HepG2 (cell line): Measurements from ENCODE around the gene HINT1.
"Not testable (repeated sequence)": the region's sequence is repeated elsewhere in the genome, so short reads cannot be mapped to it uniquely, and the experiment has no call there.

Experiments
- ATM ChIP-seq: fragments of 450-650 bp; IDR thresholded peaks from 2 replicates; pipeline ENCODE4 v1.7.1; 2017; ENCODE audit warnings: mild to moderate bottlenecking, borderline replicate concordance
- CREB3 ChIP-seq: sonication (generic); formaldehyde crosslinking; IDR thresholded peaks from 2 replicates; pipeline ENCODE4 v1.5.0; 2020; ENCODE audit warnings: missing genetic modification reagents
- EHMT2 ChIP-seq: fragments of 200-600 bp; sonication (generic); IDR thresholded peaks from 2 replicates; pipeline ENCODE4 v1.7.0; 2017; ENCODE audit warnings: antibody characterized with exemption, low read depth, low read length, borderline replicate concordance
- GABPA ChIP-seq, 2 experiments: IDR thresholded peaks; 2 replicates each; pipeline ENCODE4 v1.6.1; 2011 to 2016; ENCODE audit warnings: low read depth in 2 of 2, low read length in 1 of 2, missing biosample characterization in 1 of 2, missing genetic modification characterization in 1 of 2
- GTF3A ChIP-seq: sonication (generic); formaldehyde crosslinking; conservative IDR thresholded peaks from 2 replicates; pipeline ENCODE4 v1.4.0; 2020; ENCODE audit warnings: mild to moderate bottlenecking, missing genetic modification reagents
- NR0B2 ChIP-seq: sonication (generic); formaldehyde crosslinking; IDR thresholded peaks from 2 replicates; pipeline ENCODE4 v1.4.0; 2020; ENCODE audit warnings: mild to moderate bottlenecking, missing genetic modification reagents
- PBX2 ChIP-seq: IDR thresholded peaks from 2 replicates; pipeline ENCODE4 v1.6.1; 2016; ENCODE audit warnings: control low read depth
- POLR2A ChIP-seq, 2 experiments: IDR thresholded peaks; 2 replicates each; pipeline ENCODE4 v1.6.1; 2011; ENCODE audit warnings: low read depth in 2 of 2, low read length in 2 of 2, mild to moderate bottlenecking in 1 of 2, moderate library complexity in 1 of 2; ENCODE audit not compliant: insufficient read depth in 1 of 2
- TCF7L2 ChIP-seq: IDR thresholded peaks from 2 replicates; pipeline ENCODE4 v1.6.1; 2011; ENCODE audit warnings: mild to moderate bottlenecking, low read depth, low read length, moderate library complexity
- ZBTB26 ChIP-seq: IDR thresholded peaks from 2 replicates; pipeline ENCODE4 v1.6.1; 2016; ENCODE audit warnings: missing compliant biosample characterization, missing genetic modification reagents, borderline replicate concordance
- ZBTB40 ChIP-seq, 2 experiments: fragments of 450-650 bp in 1 of 2; sonication (generic) in 1 of 2; formaldehyde crosslinking in 1 of 2; IDR thresholded peaks; 2 replicates each; pipeline versions ENCODE4 v1.6.1 to v1.8.0; 2016 to 2022; ENCODE audit warnings: antibody characterized with exemption in 1 of 2, mild to moderate bottlenecking in 1 of 2, missing genetic modification reagents in 1 of 2
- ZNF335 ChIP-seq: sonication (generic); formaldehyde crosslinking; IDR thresholded peaks from 2 replicates; pipeline ENCODE4 v1.4.0; 2020; ENCODE audit warnings: missing genetic modification reagents
- ZNF747 ChIP-seq: sonication (generic); formaldehyde crosslinking; IDR thresholded peaks from 2 replicates; pipeline ENCODE4 v1.8.1; 2023; ENCODE audit warnings: missing genetic modification reagents, mild to moderate bottlenecking, borderline replicate concordance
- ZNF792 ChIP-seq: IDR thresholded peaks from 2 replicates; pipeline ENCODE4 v1.6.1; 2016

- not testable (repeated sequence) for TF ChIP-seq ZNF792 (CRISPR knock-in tag); ZBTB26 (CRISPR knock-in tag); GTF3A (CRISPR knock-in tag); GABPA (IDR thresholded peaks at IDR 0.05; ENCODE audit: low read depth, low read length); GABPA (CRISPR knock-in tag; IDR thresholded peaks at IDR 0.05; ENCODE audit: low read depth); ZNF335 (CRISPR knock-in tag); POLR2A (IDR thresholded peaks at IDR 0.05; ENCODE audit: insufficient read depth in 1 of 2, low read depth in 2 of 2, low read length in 2 of 2); CREB3 (CRISPR knock-in tag); ATM; PBX2 (CRISPR knock-in tag); EHMT2; ZNF747 (CRISPR knock-in tag); TCF7L2; NR0B2; ZBTB40 (IDR thresholded peaks at IDR 0.05); ZBTB40 (CRISPR knock-in tag; IDR thresholded peaks at IDR 0.05)
Observed at GRCh38 chr5:131193897-131194296, 28.8 kb upstream of the HINT1 start.
